Brain microvascular endothelial cell (primary cell): ENCODE results near the gene SFXN1.
"Not testable (repeated sequence)": the region's sequence is repeated elsewhere in the genome, so short reads cannot be mapped to it uniquely, and the experiment has no call there.

Experiments
- DNase-seq: peaks from one replicate; pipeline ENCODE4 v3.0.0-alpha.2; 2020
- H3K27ac ChIP-seq: fragments of 250-450 bp; sonication (Bioruptor Pico); 2 replicates; pipeline ENCODE4 v1.5.1; 2020; ENCODE audit warnings: mild to moderate bottlenecking, moderate library complexity
- H3K27me3 ChIP-seq: fragments of 250-450 bp; sonication (Bioruptor Pico); replicated peaks from 2 replicates; pipeline ENCODE4 v1.5.1; 2020; ENCODE audit warnings: mild to moderate bottlenecking
- H3K36me3 ChIP-seq: fragments of 250-450 bp; sonication (Bioruptor Pico); replicated peaks from 2 replicates; pipeline ENCODE4 v1.5.1; 2020; ENCODE audit warnings: mild to moderate bottlenecking
- H3K4me3 ChIP-seq: 2 replicates; pipeline ENCODE4 v1.5.1; 2011; ENCODE audit warnings: low read depth, mild to moderate bottlenecking, control low read depth, low read length, moderate library complexity
- CTCF ChIP-seq: IDR thresholded peaks from 2 replicates; pipeline ENCODE4 v1.5.1; 2011; ENCODE audit warnings: low read depth, mild to moderate bottlenecking, moderate library complexity, low read length, control low read depth, inconsistent platforms; ENCODE audit errors: missing control alignments
- in situ Hi-C: cut with HindIII; loops from 2 replicates; pipeline ENCODE4 v1.10.0; 2017; ENCODE audit warnings: low sequenced_read_pairs, low pct_ligation_motif_present

Gene SFXN1

GRCh38 chr5:175526691-175527090, 48.3 kb downstream of the SFXN1 start:
- TF ChIP-seq CTCF, result no peak
- no peaks in the 10 kb centered on the region for H3K27me3 ChIP-seq
- H3K36me3 ChIP-seq, result peaks cover 32% of the 10 kb centered on the region
- no peak for DNase-seq
- no peak overlapping the region for H3K27ac ChIP-seq
- in situ Hi-C loops, result no loop called here
- H3K4me3 ChIP-seq, result no peak overlapping the region

GRCh38 chr5:175531361-175531760, 53.0 kb downstream of the SFXN1 start:
- in situ Hi-C loops, result no loop called here
- Histone ChIP-seq H3K27ac (no peak overlapping the region), H3K4me3 (no peak overlapping the region), H3K36me3 (peaks cover 11% of the 10 kb centered on the region), H3K27me3 (no peaks in the 10 kb centered on the region)
- TF ChIP-seq CTCF, result no peak
- DNase-seq, result no peak

GRCh38 chr5:175534070-175534932, 55.9 kb downstream of the SFXN1 start:
- Histone ChIP-seq H3K36me3 (no peaks in the 10 kb centered on the region), H3K27me3 (no peaks in the 10 kb centered on the region), H3K4me3 (no peak overlapping the region), H3K27ac (no peak overlapping the region)
- TF ChIP-seq CTCF, result peak; percentile 95
- peak; percentile 75 for DNase-seq
- in situ Hi-C loops, result no loop called here

- H3K27ac ChIP-seq, DNase-seq, H3K27me3 ChIP-seq, H3K4me3 ChIP-seq, H3K36me3 ChIP-seq, in situ Hi-C loops: not testable (repeated sequence)
Measured at GRCh38 chr5:175535331-175535730, 57.0 kb downstream of the SFXN1 start.

GRCh38 chr5:175535796-175536195, 57.4 kb downstream of the SFXN1 start:
- Histone ChIP-seq H3K36me3 (no peaks in the 10 kb centered on the region), H3K27me3 (no peaks in the 10 kb centered on the region), H3K4me3 (no peak overlapping the region), H3K27ac (no peak overlapping the region)
- TF ChIP-seq CTCF, result no peak
- in situ Hi-C loops, result no loop called here
- DNase-seq, result no peak

GRCh38 chr5:175538576-175538975, 60.2 kb downstream of the SFXN1 start:
- Histone ChIP-seq H3K4me3 (no peak overlapping the region), H3K36me3 (no peaks in the 10 kb centered on the region), H3K27me3 (no peaks in the 10 kb centered on the region), H3K27ac (no peak overlapping the region)
- in situ Hi-C loops, result no loop called here
- DNase-seq, result no peak
- no peak for TF ChIP-seq CTCF
